K562 (cell line): ENCODE results near the gene LRRC15. TPM values are rescaled to one million over a fixed set of nuclear protein-coding genes. Genes with fewer than 3 reads are reported as not detected.
A peak's percentile ranks its signal among the peaks of the same experiment; 100 is the strongest.

ENCODE experiments used
- BACH1 ChIP-seq: fragments of 200-800 bp; sonication (Bioruptor generic); IDR thresholded peaks from 2 replicates; pipeline ENCODE4 v1.6.1; 2016; ENCODE audit warnings: missing genetic modification characterization, missing compliant biosample characterization
- BMI1 ChIP-seq: fragments of 150-350 bp; IDR thresholded peaks from 2 replicates; pipeline ENCODE4 v1.6.1; 2014; ENCODE audit warnings: low read length
- FOXJ2 ChIP-seq: fragments of 200-800 bp; sonication (Bioruptor generic); IDR thresholded peaks from 2 replicates; pipeline ENCODE4 v1.6.1; 2016; ENCODE audit warnings: missing genetic modification characterization, missing compliant biosample characterization
- FOXK1 ChIP-seq: sonication (generic); formaldehyde crosslinking; IDR thresholded peaks from 2 replicates; pipeline ENCODE4 v1.8.0; 2022; ENCODE audit warnings: missing genetic modification reagents, mild to moderate bottlenecking, borderline replicate concordance
- FOXM1 ChIP-seq, 2 experiments: fragments of 450-650 bp in 1 of 2; sonication (generic) in 1 of 2; formaldehyde crosslinking in 1 of 2; IDR thresholded peaks; 2 replicates each; pipeline versions ENCODE4 v1.6.1 to v1.9.0; 2017 to 2022; ENCODE audit warnings: low read depth in 2 of 2, mild to moderate bottlenecking in 2 of 2, missing genetic modification reagents in 1 of 2, moderate library complexity in 1 of 2
- GABPA ChIP-seq: fragments of 200-800 bp; sonication (Bioruptor generic); conservative IDR thresholded peaks from 2 replicates; pipeline ENCODE4 v1.6.1; 2016; ENCODE audit warnings: low read depth, missing genetic modification characterization, missing compliant biosample characterization
- HNRNPK ChIP-seq: fragments of 200-400 bp; formaldehyde crosslinking; IDR thresholded peaks from one replicate; pipeline ENCODE4 v1.6.1; 2018; ENCODE audit warnings: mild to moderate bottlenecking, low read depth, low read length; ENCODE audit not compliant: poor library complexity, severe bottlenecking
- KDM2B ChIP-seq: fragments of 250-450 bp; sonication (Bioruptor Pico); IDR thresholded peaks from 2 replicates; pipeline ENCODE4 v1.8.0; 2021; ENCODE audit warnings: mild to moderate bottlenecking, moderate library complexity
- MYBL2 ChIP-seq, 2 experiments: fragments of 450-650 bp in 1 of 2; sonication (generic) in 1 of 2; formaldehyde crosslinking in 1 of 2; IDR thresholded peaks; 2 replicates each; pipeline versions ENCODE4 v1.6.1 to v1.8.1; 2017 to 2022; ENCODE audit warnings: borderline replicate concordance in 1 of 2, inconsistent platforms in 1 of 2, low read depth in 1 of 2, mild to moderate bottlenecking in 1 of 2, missing genetic modification reagents in 1 of 2, moderate library complexity in 1 of 2
- NFIC ChIP-seq: fragments of 450-650 bp; IDR thresholded peaks from 2 replicates; pipeline ENCODE4 v1.6.1; 2017; ENCODE audit warnings: mild to moderate bottlenecking, inconsistent platforms
- PHF8 ChIP-seq: fragments of 200-600 bp; sonication (generic); IDR thresholded peaks from 2 replicates; pipeline ENCODE4 v1.6.1; 2012; ENCODE audit warnings: mixed run types, mild to moderate bottlenecking, inconsistent platforms, low read length, moderate library complexity, borderline replicate concordance
- POLR3A ChIP-seq: IDR thresholded peaks from 2 replicates; pipeline ENCODE4 v1.6.1; 2011; ENCODE audit warnings: borderline replicate concordance, mild to moderate bottlenecking, moderate library complexity; ENCODE audit not compliant: insufficient read length, insufficient read depth; ENCODE audit errors: extremely low read depth
- RAD51 ChIP-seq: fragments of 450-650 bp; IDR thresholded peaks from 2 replicates; pipeline ENCODE4 v1.7.1; 2016; ENCODE audit warnings: low read depth, mild to moderate bottlenecking, borderline replicate concordance
- RFX7 ChIP-seq: fragments of 250-450 bp; sonication (Bioruptor Pico); IDR thresholded peaks from 2 replicates; pipeline ENCODE4 v1.5.1; 2021; ENCODE audit warnings: mild to moderate bottlenecking
- RNF2 ChIP-seq: sonication (generic); IDR thresholded peaks from 2 replicates; pipeline ENCODE4 v1.6.1; 2016
- SMAD4 ChIP-seq: fragments of 250-450 bp; sonication (Bioruptor Pico); conservative IDR thresholded peaks from 2 replicates; pipeline ENCODE4 v1.8.0; 2021; ENCODE audit warnings: inconsistent platforms, mild to moderate bottlenecking, moderate library complexity
- TRIM28 ChIP-seq: fragments of 450-650 bp; IDR thresholded peaks from 2 replicates; pipeline ENCODE4 v1.6.1; 2017
- ZBTB17 ChIP-seq: fragments of 450-650 bp; formaldehyde crosslinking; IDR thresholded peaks from 2 replicates; pipeline ENCODE4 v1.4.0; 2020; ENCODE audit warnings: mild to moderate bottlenecking
- polyA plus RNA-seq, 8 experiments: library from polyadenylated mRNA; depleted of rRNA in 4 of 8; stranded (reverse) in 5 of 8; unstranded in 3 of 8; fragments of >200 nt; fragmentation: Nextera tagmentation in 2 of 8; fragmentation: Illumina TruSeq in 1 of 8; extraction: Ambion mirVana in 2 of 8; extraction: Trizol in 1 of 8; gene quantifications; 2 replicates each; pipeline versions ENCODE4 v1.2.1 to v1.2.3, GENCODE V29; 2011 to 2014; ENCODE audit warnings: inconsistent platforms in 1 of 8, missing spikeins in 1 of 8
- total RNA-seq, 7 experiments: library from RNA; depleted of rRNA in 6 of 7; stranded (reverse); fragments of >200 nt in 6 of 7; fragmentation: Illumina TruSeq in 2 of 7; extraction: Trizol in 2 of 7; gene quantifications; 2 replicates each; pipeline versions ENCODE4 v1.2.1 to v1.2.3, GENCODE V29; 2011 to 2021; ENCODE audit warnings: low replicate concordance in 1 of 7
- TF ChIP-seq, protein P1 (sequence below): fragments of 450-650 bp; IDR thresholded peaks from 2 replicates; pipeline ENCODE4 v1.6.1; 2014; ENCODE audit warnings: low read depth, mild to moderate bottlenecking, moderate library complexity, borderline replicate concordance
- TF ChIP-seq, protein P2 (sequence below): fragments of 250-450 bp; sonication (Bioruptor Pico); IDR thresholded peaks from 2 replicates; pipeline ENCODE4 v1.5.0; 2022; ENCODE audit warnings: mild to moderate bottlenecking
- TF ChIP-seq, protein P3 (sequence below): fragments of 250-450 bp; sonication (Bioruptor Pico); IDR thresholded peaks from 2 replicates; pipeline ENCODE4 v1.9.0; 2021; ENCODE audit warnings: mild to moderate bottlenecking, inconsistent platforms

Gene LRRC15
- total and polyA plus RNA-seq, 9 of the 15 experiments (the other 6 are each of a cell fraction or from before 2014, with no cell fraction given) = not detected

DNA sequence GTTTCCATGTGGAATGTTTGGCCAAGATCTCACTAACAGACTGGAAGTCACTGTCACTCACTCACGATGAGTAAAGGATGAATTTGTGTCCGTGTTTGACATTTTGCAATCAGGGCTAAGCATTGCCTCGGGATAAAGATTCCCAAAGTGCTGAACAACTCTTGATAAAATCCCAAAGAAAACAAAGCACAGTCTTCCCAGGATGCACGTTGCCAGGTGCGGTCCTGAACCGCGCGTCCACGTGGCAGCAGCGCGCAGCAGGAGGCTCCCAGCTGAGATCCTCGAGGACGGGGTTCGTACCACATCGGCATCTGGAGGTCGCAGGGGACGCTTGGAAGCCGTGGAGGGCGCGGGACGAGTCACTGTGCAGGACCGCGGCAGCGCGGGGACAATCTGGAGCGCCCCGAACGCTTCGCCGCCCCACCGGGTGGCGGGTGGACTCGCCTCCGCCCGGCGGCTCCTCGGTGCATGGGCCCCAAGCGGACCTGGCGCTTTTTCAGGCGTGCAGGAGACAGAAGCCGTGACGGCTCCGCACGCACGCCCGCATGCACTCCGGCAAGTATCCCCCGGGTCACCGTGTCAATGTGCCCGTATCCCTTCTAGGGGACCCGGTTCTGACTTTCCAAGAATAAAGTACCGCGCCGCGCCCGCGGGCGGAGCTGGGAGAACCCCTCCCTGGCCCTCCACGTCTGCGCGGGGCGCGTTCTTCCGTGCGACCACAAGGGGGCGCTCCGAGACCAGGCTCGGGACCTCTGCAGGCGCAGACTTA is 36.1 kb downstream of the LRRC15 start (continued):
- TF ChIP-seq RAD51 = no peak
- TF ChIP-seq GABPA (tag) = no peak
- TF ChIP-seq RNF2 = no peak
- TF ChIP-seq FOXK1 (CRISPR knock-in tag) = 0 out of 2 replicates have a peak, but pooled peaks have one; percentile 27
- TF ChIP-seq KDM2B (CRISPR knock-in tag) = peak; percentile 66; the same call in 1 of the 2 replicates
- TF ChIP-seq, protein P1, sequence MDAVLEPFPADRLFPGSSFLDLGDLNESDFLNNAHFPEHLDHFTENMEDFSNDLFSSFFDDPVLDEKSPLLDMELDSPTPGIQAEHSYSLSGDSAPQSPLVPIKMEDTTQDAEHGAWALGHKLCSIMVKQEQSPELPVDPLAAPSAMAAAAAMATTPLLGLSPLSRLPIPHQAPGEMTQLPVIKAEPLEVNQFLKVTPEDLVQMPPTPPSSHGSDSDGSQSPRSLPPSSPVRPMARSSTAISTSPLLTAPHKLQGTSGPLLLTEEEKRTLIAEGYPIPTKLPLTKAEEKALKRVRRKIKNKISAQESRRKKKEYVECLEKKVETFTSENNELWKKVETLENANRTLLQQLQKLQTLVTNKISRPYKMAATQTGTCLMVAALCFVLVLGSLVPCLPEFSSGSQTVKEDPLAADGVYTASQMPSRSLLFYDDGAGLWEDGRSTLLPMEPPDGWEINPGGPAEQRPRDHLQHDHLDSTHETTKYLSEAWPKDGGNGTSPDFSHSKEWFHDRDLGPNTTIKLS = peak; percentile 90
- TF ChIP-seq ZBTB17 = no peak
- TF ChIP-seq, protein P2, sequence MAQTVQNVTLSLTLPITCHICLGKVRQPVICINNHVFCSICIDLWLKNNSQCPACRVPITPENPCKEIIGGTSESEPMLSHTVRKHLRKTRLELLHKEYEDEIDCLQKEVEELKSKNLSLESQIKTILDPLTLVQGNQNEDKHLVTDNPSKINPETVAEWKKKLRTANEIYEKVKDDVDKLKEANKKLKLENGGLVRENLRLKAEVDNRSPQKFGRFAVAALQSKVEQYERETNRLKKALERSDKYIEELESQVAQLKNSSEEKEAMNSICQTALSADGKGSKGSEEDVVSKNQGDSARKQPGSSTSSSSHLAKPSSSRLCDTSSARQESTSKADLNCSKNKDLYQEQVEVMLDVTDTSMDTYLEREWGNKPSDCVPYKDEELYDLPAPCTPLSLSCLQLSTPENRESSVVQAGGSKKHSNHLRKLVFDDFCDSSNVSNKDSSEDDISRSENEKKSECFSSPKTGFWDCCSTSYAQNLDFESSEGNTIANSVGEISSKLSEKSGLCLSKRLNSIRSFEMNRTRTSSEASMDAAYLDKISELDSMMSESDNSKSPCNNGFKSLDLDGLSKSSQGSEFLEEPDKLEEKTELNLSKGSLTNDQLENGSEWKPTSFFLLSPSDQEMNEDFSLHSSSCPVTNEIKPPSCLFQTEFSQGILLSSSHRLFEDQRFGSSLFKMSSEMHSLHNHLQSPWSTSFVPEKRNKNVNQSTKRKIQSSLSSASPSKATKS (CRISPR knock-in tag) = no peak
- peak; percentile 65 for TF ChIP-seq NFIC
- TF ChIP-seq SMAD4 (CRISPR knock-in tag) = no peak; the same call in 1 of the 2 replicates
- no peak for TF ChIP-seq MYBL2 (IDR thresholded peaks at IDR 0.05; ENCODE audit: low read depth)
- no peak for TF ChIP-seq MYBL2 (CRISPR knock-in tag; IDR thresholded peaks at IDR 0.05; ENCODE audit: borderline replicate concordance)
- no peak for TF ChIP-seq BACH1 (tag)
- peak; percentile 23; the same call in 1 of the 2 replicates for TF ChIP-seq PHF8
- TF ChIP-seq HNRNPK = no peak
- no peak for TF ChIP-seq FOXJ2 (tag)
- no peak for TF ChIP-seq FOXM1 (IDR thresholded peaks at IDR 0.05; ENCODE audit: low read depth)
- TF ChIP-seq FOXM1 (CRISPR knock-in tag; IDR thresholded peaks at IDR 0.05; ENCODE audit: low read depth) = peak; percentile 63; the same call in 1 of the 2 replicates
- no peak for TF ChIP-seq BMI1
- no peak for TF ChIP-seq POLR3A
- TF ChIP-seq RFX7 (CRISPR knock-in tag) = no peak
- 0 out of 2 replicates have a peak, but pooled peaks have one; percentile 71 for TF ChIP-seq TRIM28
- TF ChIP-seq, protein P3, sequence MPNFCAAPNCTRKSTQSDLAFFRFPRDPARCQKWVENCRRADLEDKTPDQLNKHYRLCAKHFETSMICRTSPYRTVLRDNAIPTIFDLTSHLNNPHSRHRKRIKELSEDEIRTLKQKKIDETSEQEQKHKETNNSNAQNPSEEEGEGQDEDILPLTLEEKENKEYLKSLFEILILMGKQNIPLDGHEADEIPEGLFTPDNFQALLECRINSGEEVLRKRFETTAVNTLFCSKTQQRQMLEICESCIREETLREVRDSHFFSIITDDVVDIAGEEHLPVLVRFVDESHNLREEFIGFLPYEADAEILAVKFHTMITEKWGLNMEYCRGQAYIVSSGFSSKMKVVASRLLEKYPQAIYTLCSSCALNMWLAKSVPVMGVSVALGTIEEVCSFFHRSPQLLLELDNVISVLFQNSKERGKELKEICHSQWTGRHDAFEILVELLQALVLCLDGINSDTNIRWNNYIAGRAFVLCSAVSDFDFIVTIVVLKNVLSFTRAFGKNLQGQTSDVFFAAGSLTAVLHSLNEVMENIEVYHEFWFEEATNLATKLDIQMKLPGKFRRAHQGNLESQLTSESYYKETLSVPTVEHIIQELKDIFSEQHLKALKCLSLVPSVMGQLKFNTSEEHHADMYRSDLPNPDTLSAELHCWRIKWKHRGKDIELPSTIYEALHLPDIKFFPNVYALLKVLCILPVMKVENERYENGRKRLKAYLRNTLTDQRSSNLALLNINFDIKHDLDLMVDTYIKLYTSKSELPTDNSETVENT (CRISPR knock-in tag) = no peak
